HEK293 (cell line): ENCODE data around the gene R3HDM1.

ENCODE experiments used
- CTCF ChIP-seq: fragments of 450-650 bp; formaldehyde crosslinking; IDR thresholded peaks from 2 replicates; pipeline ENCODE4 v1.5.1; 2016; ENCODE audit warnings: missing biosample characterization, missing genetic modification characterization
- KLF9 ChIP-seq: fragments of 450-650 bp; formaldehyde crosslinking; IDR thresholded peaks from 2 replicates; pipeline ENCODE4 v1.5.1; 2016; ENCODE audit warnings: missing biosample characterization, missing genetic modification characterization, low read depth
- MYNN ChIP-seq: fragments of 450-650 bp; formaldehyde crosslinking; IDR thresholded peaks from 2 replicates; pipeline ENCODE4 v1.5.1; 2016; ENCODE audit warnings: missing biosample characterization, missing genetic modification characterization, borderline replicate concordance
- SP2 ChIP-seq: fragments of 450-650 bp; formaldehyde crosslinking; IDR thresholded peaks from 2 replicates; pipeline ENCODE4 v1.5.1; 2016; ENCODE audit warnings: missing biosample characterization, missing genetic modification characterization
- ZBTB44 ChIP-seq: fragments of 450-650 bp; IDR thresholded peaks from 2 replicates; pipeline ENCODE4 v1.5.1; 2018; ENCODE audit warnings: missing biosample characterization, mild to moderate bottlenecking, missing genetic modification characterization
- ZNF175 ChIP-seq: fragments of 450-650 bp; formaldehyde crosslinking; IDR thresholded peaks from 2 replicates; pipeline ENCODE4 v1.5.1; 2016; ENCODE audit warnings: missing biosample characterization, missing genetic modification characterization
- ZNF274 ChIP-seq, 2 experiments: fragments of 200-500 bp in 1 of 2; fragments of 450-650 bp in 1 of 2; sonication (Bioruptor generic) in 1 of 2; formaldehyde crosslinking in 1 of 2; IDR thresholded peaks; 2 replicates each; pipeline versions ENCODE4 v1.5.1 to v1.6.1; 2014 to 2016; ENCODE audit warnings: borderline replicate concordance in 1 of 2, inconsistent platforms in 1 of 2, low read length in 1 of 2, missing biosample characterization in 1 of 2, missing genetic modification characterization in 1 of 2
- ZNF510 ChIP-seq: fragments of 450-650 bp; formaldehyde crosslinking; IDR thresholded peaks from 2 replicates; pipeline ENCODE4 v1.5.1; 2018; ENCODE audit warnings: mild to moderate bottlenecking, missing genetic modification characterization, missing biosample characterization; ENCODE audit not compliant: insufficient replicate concordance

GRCh38 chr2:135587958-135588357 lies 56.7 kb downstream of the R3HDM1 start:
- TF ChIP-seq SP2 (tag by site-specific recombination): no peak
- no peak for TF ChIP-seq CTCF
- no peak for TF ChIP-seq KLF9 (tag by site-specific recombination)
- TF ChIP-seq ZNF274 (IDR thresholded peaks at IDR 0.05; ENCODE audit: low read length): no peak
- TF ChIP-seq ZNF274 (tag by site-specific recombination; IDR thresholded peaks at IDR 0.05; ENCODE audit: borderline replicate concordance): no peak
- no peak for TF ChIP-seq MYNN (tag by site-specific recombination)
- no peak for TF ChIP-seq ZNF175 (tag by site-specific recombination)
- TF ChIP-seq ZNF510 (tag by site-specific recombination): no peak
- no peak for TF ChIP-seq ZBTB44 (tag by site-specific recombination)
